Ascending aorta (tissue), 2 donors: ENCODE data around the gene ARHGAP9. TPM values are rescaled to one million over a fixed set of nuclear protein-coding genes. Genes with fewer than 3 reads are reported as not detected.

Experiments used
- DNase-seq, 2 donors: peaks; one replicate each; pipeline ENCODE4 v3.0.0-alpha.2; 2019; ENCODE audit warnings: low spot score in 2 of 2
- H3K27ac ChIP-seq, 2 donors: fragments of 200-600 bp; sonication (generic); one replicate each; pipeline ENCODE4 v1.5.1; 2016 to 2017; ENCODE audit warnings: mild to moderate bottlenecking in 1 of 2
- H3K27me3 ChIP-seq: fragments of 200-600 bp; sonication (generic); one replicate; pipeline ENCODE4 v1.5.1; 2017
- H3K36me3 ChIP-seq, 2 donors: fragments of 200-600 bp; sonication (generic); one replicate each; pipeline ENCODE4 v1.5.1; 2016
- H3K4me1 ChIP-seq, 2 donors: fragments of 200-600 bp; sonication (generic); one replicate each; pipeline ENCODE4 v1.5.1; 2016 to 2017; ENCODE audit warnings: mild to moderate bottlenecking in 1 of 2
- H3K4me3 ChIP-seq, 2 donors: fragments of 200-600 bp; sonication (generic); one replicate each; pipeline ENCODE4 v1.5.1; 2016 to 2017; ENCODE audit warnings: mild to moderate bottlenecking in 1 of 2
- H3K9me3 ChIP-seq, 2 donors: fragments of 200-600 bp; sonication (generic); one replicate each; pipeline ENCODE4 v1.5.1; 2016
- CTCF ChIP-seq, 3 experiments: fragments of 200-600 bp in 2 of 3; fragments of 450-650 bp in 1 of 3; sonication (generic) in 2 of 3; IDR thresholded peaks; one replicate each; pipeline ENCODE4 v1.5.1; 2016 to 2019; ENCODE audit warnings: antibody characterized with exemption in 3 of 3, mild to moderate bottlenecking in 1 of 3, moderate library complexity in 1 of 3
- intact Hi-C: fragments of 100-400 bp; cut with DNase I; formaldehyde crosslinking; loops from one replicate; pipeline ENCODE4 v1.15.1; 2023
- total RNA-seq: library from RNA; depleted of rRNA; stranded (reverse); fragments of >200 nt; gene quantifications from one replicate; pipeline ENCODE4 v1.1.0, GENCODE V29; 2016

ARHGAP9 gene
- total RNA-seq, 1 donor from 2014 or later = 21.6 TPM

DNA sequence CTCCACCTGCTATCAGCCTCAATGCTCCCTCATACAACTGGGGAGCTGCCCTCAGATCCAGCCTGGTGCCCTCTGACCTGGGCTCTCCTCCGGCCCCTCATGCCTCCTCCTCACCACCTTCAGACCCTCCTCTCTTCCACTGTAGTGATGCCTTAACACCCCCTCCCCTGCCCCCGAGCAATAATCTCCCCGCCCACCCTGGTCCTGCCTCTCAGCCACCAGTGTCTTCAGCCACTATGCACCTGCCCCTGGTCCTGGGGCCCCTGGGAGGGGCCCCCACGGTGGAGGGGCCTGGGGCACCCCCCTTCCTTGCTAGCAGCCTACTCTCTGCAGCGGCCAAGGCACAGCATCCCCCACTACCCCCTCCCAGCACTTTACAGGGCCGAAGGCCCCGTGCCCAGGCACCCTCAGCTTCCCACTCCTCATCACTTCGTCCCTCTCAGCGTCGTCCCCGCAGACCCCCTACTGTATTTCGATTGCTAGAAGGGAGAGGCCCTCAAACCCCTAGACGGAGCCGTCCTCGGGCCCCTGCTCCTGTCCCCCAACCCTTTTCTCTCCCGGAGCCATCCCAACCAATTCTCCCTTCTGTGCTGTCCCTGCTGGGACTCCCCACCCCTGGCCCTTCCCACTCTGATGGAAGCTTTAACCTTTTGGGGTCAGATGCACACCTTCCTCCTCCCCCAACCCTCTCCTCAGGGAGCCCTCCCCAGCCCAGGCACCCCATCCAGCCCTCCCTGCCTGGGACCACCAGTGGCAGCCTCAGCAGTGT lies 46.1 kb upstream of the ARHGAP9 start:
- H3K27me3 ChIP-seq = no peaks in the 10 kb centered on the region
- peaks cover 60 to 63% of the 10 kb centered on the region in 2 donors for H3K36me3 ChIP-seq
- no peak for TF ChIP-seq CTCF (IDR thresholded peaks at IDR 0.05)
- no peak for DNase-seq
- H3K9me3 ChIP-seq = no peaks in the 10 kb centered on the region
- H3K27ac ChIP-seq = peak overlapping the region in 1 of 2 donors; percentile 99
- peaks cover 16 to 30% of the 10 kb centered on the region in 2 donors for H3K4me1 ChIP-seq
- no peak overlapping the region for H3K4me3 ChIP-seq
- intact Hi-C loops = no loop called here

- intact Hi-C loops = loop anchor here (5.0 kb wide), 3 partner anchors 367 to 1408 kb away; partner anchors contain the start of genes NAB2, RPL41 and ZC3H10
- peaks cover 52 to 56% of the 10 kb centered on the region in 2 donors for H3K36me3 ChIP-seq
- no peak for DNase-seq
- TF ChIP-seq CTCF (IDR thresholded peaks at IDR 0.05) = no peak
- H3K4me1 ChIP-seq = peaks cover 16 to 31% of the 10 kb centered on the region in 2 donors
- no peaks in the 10 kb centered on the region for H3K9me3 ChIP-seq
- H3K27ac ChIP-seq = peak overlapping the region; percentile 97 to 99
- H3K4me3 ChIP-seq = peak overlapping the region in 1 of 2 donors; percentile 81
- H3K27me3 ChIP-seq = no peaks in the 10 kb centered on the region
Measured at GRCh38 chr12:57524814-57525614, 45.3 kb upstream of the ARHGAP9 start.

DNA sequence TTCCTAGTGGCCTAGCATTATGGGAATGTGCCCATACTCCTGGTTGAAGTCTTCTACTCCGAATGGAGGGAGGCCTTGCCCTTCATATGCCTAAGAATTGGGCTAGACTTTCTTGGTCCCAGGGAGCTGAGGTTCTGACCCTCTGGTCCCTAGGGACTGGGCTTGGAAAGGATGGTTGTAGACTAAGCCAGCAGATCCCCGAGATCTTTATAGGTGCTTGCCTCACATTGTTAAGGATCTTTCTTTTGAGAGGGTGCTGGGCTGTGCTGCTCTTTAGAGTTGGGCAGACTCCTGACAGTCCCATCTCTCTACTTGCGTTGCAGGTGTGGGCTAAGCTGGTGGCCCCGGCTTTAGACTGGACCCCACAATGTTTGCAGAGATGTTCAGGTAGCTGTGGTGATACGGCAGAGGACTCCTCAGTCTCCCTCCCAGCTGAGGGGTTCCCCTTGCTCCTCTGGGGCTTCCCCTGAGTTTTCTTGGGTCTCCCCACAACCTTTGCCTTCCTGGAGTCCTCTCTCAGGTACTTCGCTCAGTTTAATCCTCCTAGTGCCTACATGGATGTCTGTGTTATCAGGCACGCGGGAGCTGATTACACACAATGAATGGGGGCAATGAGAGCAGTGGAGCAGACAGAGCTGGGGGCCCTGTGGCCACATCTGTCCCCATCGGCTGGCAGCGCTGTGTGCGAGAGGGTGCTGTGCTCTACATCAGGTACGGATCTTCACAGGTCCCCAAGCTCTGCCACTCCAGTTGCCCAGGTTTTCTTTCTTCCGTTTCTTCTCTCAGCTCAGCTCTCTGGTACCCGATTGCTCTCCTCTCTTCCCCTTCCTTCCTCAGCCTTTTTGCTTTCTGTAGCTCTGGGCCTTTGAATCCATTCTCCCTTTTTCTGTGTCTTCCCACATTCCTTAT lies 44.3 kb upstream of the ARHGAP9 start:
- no peak for DNase-seq
- intact Hi-C loops = loop anchor here (5.0 kb wide), 3 partner anchors 368 to 1407 kb away; partner anchors contain the start of genes NAB2, RPL41 and ZC3H10
- TF ChIP-seq CTCF (IDR thresholded peaks at IDR 0.05) = no peak
- Histone ChIP-seq H3K27ac (peak overlapping the region; percentile 97 to 99), H3K9me3 (no peaks in the 10 kb centered on the region), H3K27me3 (no peaks in the 10 kb centered on the region), H3K4me1 (peaks cover 17 to 36% of the 10 kb centered on the region in 2 donors), H3K4me3 (peak overlapping the region; percentile 80 to 81), H3K36me3 (peaks cover 41 to 46% of the 10 kb centered on the region in 2 donors)

DNA sequence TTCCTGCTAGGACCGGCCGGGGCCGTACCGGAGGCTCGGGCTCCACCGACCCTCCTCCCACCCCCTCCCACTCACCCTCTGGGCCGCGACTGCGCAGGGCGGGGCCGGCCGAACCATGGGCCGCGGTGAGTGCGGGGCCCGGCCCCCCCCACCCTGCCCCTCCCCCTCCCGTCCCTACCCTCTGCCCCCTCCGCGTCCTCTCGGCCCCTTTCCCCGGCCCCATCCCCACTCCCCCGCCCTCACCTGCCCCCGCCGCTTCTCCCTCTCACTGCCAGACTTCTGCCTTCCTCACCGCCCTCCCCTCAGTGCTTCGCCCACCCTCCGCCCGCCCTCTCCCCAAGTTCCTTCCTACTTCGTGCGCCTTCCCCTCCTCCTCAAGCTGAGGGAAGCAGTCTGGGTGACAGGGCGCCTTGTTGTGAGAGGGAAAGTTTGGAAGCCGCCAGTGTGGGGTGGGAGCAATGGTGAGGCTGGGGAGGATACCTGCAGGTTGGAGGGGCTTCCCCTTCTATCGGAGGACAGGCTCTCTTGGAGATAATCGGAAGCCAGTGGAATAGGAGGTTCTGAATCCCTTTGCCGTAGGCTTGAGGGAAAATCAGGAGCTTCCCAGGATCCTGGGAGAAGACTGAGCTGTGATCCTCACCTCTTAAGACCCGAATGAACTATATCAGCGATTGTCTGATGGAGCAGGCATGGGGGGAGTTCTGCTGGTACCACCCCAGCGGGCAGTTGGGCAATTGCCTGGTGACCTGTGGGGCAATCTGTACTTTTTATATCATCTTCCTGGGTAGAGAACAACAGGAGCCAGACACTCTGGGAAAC lies 43.4 kb upstream of the ARHGAP9 start:
- no peaks in the 10 kb centered on the region for H3K9me3 ChIP-seq
- no peaks in the 10 kb centered on the region for H3K27me3 ChIP-seq
- H3K36me3 ChIP-seq = peaks cover 33 to 38% of the 10 kb centered on the region in 2 donors
- peak overlapping the region; percentile 97 to 99 for H3K27ac ChIP-seq
- peaks cover 25 to 45% of the 10 kb centered on the region in 2 donors for H3K4me1 ChIP-seq
- TF ChIP-seq CTCF (IDR thresholded peaks at IDR 0.05) = no peak
- DNase-seq = peak in 1 of 2 donors; percentile 82
- intact Hi-C loops = loop anchor here (1.0 to 5.0 kb wide), 4 partner anchors 24 to 1406 kb away; partner anchors contain the start of genes DCTN2, NAB2, RPL41 and ZC3H10
- H3K4me3 ChIP-seq = peak overlapping the region; percentile 80 to 81
